Measurements from ENCODE around the gene TRABD2A. TPM values are rescaled to one million over a fixed set of nuclear protein-coding genes. Genes with fewer than 3 reads are reported as not detected.

Gene TRABD2A
- total RNA-seq, 1 donor from 2014 or later: 4.5 TPM

DNA sequence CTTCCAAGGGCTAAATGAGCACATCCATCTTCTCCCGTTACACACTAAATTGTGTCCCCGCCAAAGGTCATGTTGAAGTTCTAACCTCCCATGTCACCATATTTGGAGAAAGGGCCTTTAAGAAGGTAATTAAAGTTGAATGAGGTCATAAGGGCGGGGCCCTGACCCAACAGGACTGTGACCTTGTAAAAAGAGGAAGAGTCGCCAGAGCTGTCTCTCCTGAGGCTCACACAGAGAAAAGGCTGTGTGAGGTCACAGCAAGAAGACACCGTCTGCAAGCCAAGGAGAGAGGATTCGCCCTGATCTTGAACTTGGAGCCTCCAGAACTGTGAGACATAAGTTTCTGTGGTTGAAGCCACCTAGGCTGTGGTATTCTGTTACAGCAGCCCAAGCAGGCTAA lies 24.1 kb downstream of the TRABD2A start:
- ATAC-seq (ENCODE audit: low read depth): peak; percentile 98
- peaks cover 23% of the 10 kb centered on the region for H3K4me1 Mint-ChIP-seq
- no peak for DNase-seq
- H3K9me3 Mint-ChIP-seq: peaks cover 7% of the 10 kb centered on the region
- H3K27ac Mint-ChIP-seq: no peak overlapping the region
- TF ChIP-seq, protein P1, sequence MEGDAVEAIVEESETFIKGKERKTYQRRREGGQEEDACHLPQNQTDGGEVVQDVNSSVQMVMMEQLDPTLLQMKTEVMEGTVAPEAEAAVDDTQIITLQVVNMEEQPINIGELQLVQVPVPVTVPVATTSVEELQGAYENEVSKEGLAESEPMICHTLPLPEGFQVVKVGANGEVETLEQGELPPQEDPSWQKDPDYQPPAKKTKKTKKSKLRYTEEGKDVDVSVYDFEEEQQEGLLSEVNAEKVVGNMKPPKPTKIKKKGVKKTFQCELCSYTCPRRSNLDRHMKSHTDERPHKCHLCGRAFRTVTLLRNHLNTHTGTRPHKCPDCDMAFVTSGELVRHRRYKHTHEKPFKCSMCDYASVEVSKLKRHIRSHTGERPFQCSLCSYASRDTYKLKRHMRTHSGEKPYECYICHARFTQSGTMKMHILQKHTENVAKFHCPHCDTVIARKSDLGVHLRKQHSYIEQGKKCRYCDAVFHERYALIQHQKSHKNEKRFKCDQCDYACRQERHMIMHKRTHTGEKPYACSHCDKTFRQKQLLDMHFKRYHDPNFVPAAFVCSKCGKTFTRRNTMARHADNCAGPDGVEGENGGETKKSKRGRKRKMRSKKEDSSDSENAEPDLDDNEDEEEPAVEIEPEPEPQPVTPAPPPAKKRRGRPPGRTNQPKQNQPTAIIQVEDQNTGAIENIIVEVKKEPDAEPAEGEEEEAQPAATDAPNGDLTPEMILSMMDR (IDR thresholded peaks at IDR 0.05): no peak
- H3K36me3 Mint-ChIP-seq (ENCODE audit: low read depth): peaks cover 7% of the 10 kb centered on the region
- POLR2A ChIA-PET: no interaction called here
- no peaks in the 10 kb centered on the region for H3K27me3 Mint-ChIP-seq
- intact Hi-C loops (cut with micrococcal nuclease): no loop called here
- no peak overlapping the region for H3K4me3 Mint-ChIP-seq
- CTCF ChIA-PET: interaction anchor here (1.4 to 2.5 kb wide), 3 partner anchors 43 to 115 kb away, joined by 3 to 12 read pairs (median 3); no protein-coding TSS in a partner anchor

DNA sequence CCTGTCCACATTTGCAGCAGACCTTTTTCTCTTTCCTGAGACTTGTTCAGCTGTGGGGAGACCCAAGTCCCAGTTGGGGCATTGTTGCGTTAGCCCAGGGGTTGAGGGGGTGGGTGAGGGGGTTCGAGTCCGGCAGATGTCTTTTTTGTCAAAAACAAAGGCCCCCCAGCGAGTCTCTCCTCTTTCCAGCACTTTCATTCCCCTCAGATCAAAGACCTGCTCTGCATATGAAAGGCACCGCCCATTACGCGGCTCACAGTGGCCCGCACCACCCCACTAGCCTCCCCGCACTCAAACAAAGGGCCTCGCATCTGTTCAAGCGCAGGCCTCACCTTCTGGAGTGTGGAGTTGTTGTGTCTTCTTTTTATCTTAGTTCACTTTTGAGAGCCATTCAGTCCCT lies 25.2 kb downstream of the TRABD2A start:
- intact Hi-C loops (cut with micrococcal nuclease): no loop called here
- Mint-ChIP-seq H3K27ac (no peak overlapping the region), H3K9me3 (peaks cover 7% of the 10 kb centered on the region), H3K27me3 (no peaks in the 10 kb centered on the region), H3K4me3 (no peak overlapping the region), H3K36me3 (ENCODE audit: low read depth) (peaks cover 7% of the 10 kb centered on the region), H3K4me1 (peaks cover 23% of the 10 kb centered on the region)
- DNase-seq (no peak), ATAC-seq (ENCODE audit: low read depth) (no peak)
- ChIA-PET CTCF (interaction anchor here (1.4 kb wide), 1 partner anchor 114 kb away, joined by 3 read pairs; no protein-coding TSS in a partner anchor), POLR2A (interaction anchor here (0.6 kb wide), 1 partner anchor 329 kb away, joined by 4 read pairs; no protein-coding TSS in a partner anchor)
- TF ChIP-seq, protein P1 (IDR thresholded peaks at IDR 0.05): no peak

DNA sequence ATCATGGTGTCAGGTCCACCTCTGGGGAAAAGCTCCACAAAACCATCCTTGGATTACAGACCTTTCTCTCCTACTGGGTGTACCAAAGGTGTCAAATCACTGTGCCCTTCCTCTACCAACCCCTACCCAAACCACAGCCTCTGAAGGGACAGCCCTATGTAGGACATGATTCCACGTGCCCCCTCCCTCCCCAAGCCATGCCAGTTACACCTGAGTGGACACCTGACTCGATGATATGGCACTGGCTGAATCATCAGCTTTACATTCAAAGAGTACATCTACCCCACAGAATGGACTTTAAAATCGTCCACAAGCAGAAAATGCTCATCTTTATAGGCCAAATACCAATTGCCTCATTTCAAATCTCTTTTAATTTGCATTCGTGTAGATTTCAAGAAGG lies 26.0 kb downstream of the TRABD2A start:
- TF ChIP-seq, protein P1 (IDR thresholded peaks at IDR 0.05): no peak
- peaks cover 7% of the 10 kb centered on the region for H3K36me3 Mint-ChIP-seq (ENCODE audit: low read depth)
- intact Hi-C loops (cut with micrococcal nuclease): no loop called here

DNA sequence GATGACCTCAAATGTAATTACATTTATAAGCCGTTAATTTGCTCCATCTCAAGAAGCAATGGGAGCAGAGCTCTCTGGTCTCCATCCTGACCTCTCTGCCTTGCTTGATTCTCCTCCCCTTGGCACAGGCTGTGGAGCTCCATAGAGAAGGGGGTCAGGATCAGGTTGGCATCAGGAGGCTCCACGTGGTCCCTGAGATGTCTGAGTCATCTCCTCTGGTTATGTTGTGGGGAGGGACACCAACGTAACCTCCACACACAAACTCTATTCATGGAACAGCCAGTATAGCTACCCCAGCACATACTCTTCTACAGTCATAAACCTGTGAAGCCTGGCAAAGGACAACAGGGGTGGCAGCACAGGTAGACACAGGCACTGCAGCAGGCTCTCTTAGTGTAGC lies 29.0 kb downstream of the TRABD2A start:
- peaks cover 18% of the 10 kb centered on the region for H3K4me1 Mint-ChIP-seq
- peaks cover 7% of the 10 kb centered on the region for H3K36me3 Mint-ChIP-seq (ENCODE audit: low read depth)
- no peak overlapping the region for H3K27ac Mint-ChIP-seq
- ChIA-PET CTCF (no interaction called here), POLR2A (interaction anchor here (0.7 kb wide), 1 partner anchor 458 kb away, joined by 3 read pairs; no protein-coding TSS in a partner anchor)
- no peak for ATAC-seq (ENCODE audit: low read depth)
- no peak for DNase-seq
- no peaks in the 10 kb centered on the region for H3K27me3 Mint-ChIP-seq
- intact Hi-C loops (cut with micrococcal nuclease): no loop called here
- peaks cover 7% of the 10 kb centered on the region for H3K9me3 Mint-ChIP-seq
- TF ChIP-seq, protein P1 (IDR thresholded peaks at IDR 0.05): no peak
- H3K4me3 Mint-ChIP-seq: no peak overlapping the region

More for the DNA sequence above, 26.0 kb downstream of the TRABD2A start:
- ATAC-seq (ENCODE audit: low read depth): no peak
- H3K27me3 Mint-ChIP-seq: no peaks in the 10 kb centered on the region
- POLR2A ChIA-PET: no interaction called here
- CTCF ChIA-PET: no interaction called here
- peaks cover 7% of the 10 kb centered on the region for H3K9me3 Mint-ChIP-seq
- H3K4me3 Mint-ChIP-seq: no peak overlapping the region
- H3K27ac Mint-ChIP-seq: no peak overlapping the region
- no peak for DNase-seq
- H3K4me1 Mint-ChIP-seq: peaks cover 23% of the 10 kb centered on the region

DNA sequence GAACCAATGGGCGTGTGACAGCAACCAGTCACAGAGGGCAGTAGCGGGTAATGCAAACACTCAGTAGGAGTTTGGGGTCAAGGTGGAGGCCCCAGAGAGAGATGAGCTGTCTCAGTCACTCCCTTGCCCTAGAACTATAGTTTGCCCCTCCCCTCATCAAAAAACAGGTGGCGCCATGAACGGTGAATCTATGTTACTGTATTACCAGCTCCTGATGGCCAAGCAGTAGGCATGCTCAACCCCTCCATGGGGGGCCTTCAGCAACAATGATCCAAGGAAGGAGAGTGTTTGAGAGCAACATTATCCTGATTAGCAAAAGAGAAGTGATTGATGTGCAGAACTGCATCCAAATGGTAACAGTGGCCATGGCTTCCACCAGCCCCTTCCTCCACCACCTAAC lies 30.4 kb downstream of the TRABD2A start:
- no peak overlapping the region for H3K4me3 Mint-ChIP-seq
- DNase-seq: no peak
- intact Hi-C loops (cut with micrococcal nuclease): no loop called here

More for the DNA sequence above, 30.4 kb downstream of the TRABD2A start:
- ChIA-PET CTCF (interaction anchor here (1.0 kb wide), 1 partner anchor 109 kb away, joined by 3 read pairs; no protein-coding TSS in a partner anchor), POLR2A (no interaction called here)
- H3K4me1 Mint-ChIP-seq: peaks cover 25% of the 10 kb centered on the region
- H3K27me3 Mint-ChIP-seq: no peaks in the 10 kb centered on the region
- ATAC-seq (ENCODE audit: low read depth): no peak
- H3K9me3 Mint-ChIP-seq: peaks cover 7% of the 10 kb centered on the region
- TF ChIP-seq, protein P1 (IDR thresholded peaks at IDR 0.05): no peak
- H3K27ac Mint-ChIP-seq: no peak overlapping the region
- H3K36me3 Mint-ChIP-seq (ENCODE audit: low read depth): peaks cover 7% of the 10 kb centered on the region
